Measurements from ENCODE around the gene MIER1.
A peak's percentile ranks its signal among the peaks of the same experiment; 100 is the strongest.

Gene MIER1

GRCh38 chr1:66985835-66986234 is 61.0 kb downstream of the MIER1 start:
- H3K4me1 ChIP-seq (ENCODE audit: control insufficient read depth, insufficient read depth, low read length, poor library complexity, severe bottlenecking), result no peaks in the 10 kb centered on the region
- no peak overlapping the region for H3K4me3 ChIP-seq (ENCODE audit: insufficient read depth, low read depth, low read length, poor library complexity, severe bottlenecking)
- H3K27me3 ChIP-seq (replicated peaks; ENCODE audit: control insufficient read depth, insufficient read depth, low read length, poor library complexity, severe bottlenecking), result no peaks in the 10 kb centered on the region
- DNase-seq, result no peak
- peaks cover 41% of the 10 kb centered on the region for H3K36me3 ChIP-seq (ENCODE audit: control insufficient read depth, insufficient read depth, low read length)
- no peaks in the 10 kb centered on the region for H3K9me3 ChIP-seq (ENCODE audit: control insufficient read depth, low read length)
- H3K27ac ChIP-seq (ENCODE audit: insufficient read depth, low read length, poor library complexity, severe bottlenecking), result no peak overlapping the region

- no peaks in the 10 kb centered on the region for H3K9me3 ChIP-seq (ENCODE audit: control insufficient read depth, low read length)
- no peak for DNase-seq
- H3K4me1 ChIP-seq (ENCODE audit: control insufficient read depth, insufficient read depth, low read length, poor library complexity, severe bottlenecking), result no peaks in the 10 kb centered on the region
- no peaks in the 10 kb centered on the region for H3K27me3 ChIP-seq (replicated peaks; ENCODE audit: control insufficient read depth, insufficient read depth, low read length, poor library complexity, severe bottlenecking)
- no peak overlapping the region for H3K4me3 ChIP-seq (ENCODE audit: insufficient read depth, low read depth, low read length, poor library complexity, severe bottlenecking)
- peaks cover 14% of the 10 kb centered on the region for H3K36me3 ChIP-seq (ENCODE audit: control insufficient read depth, insufficient read depth, low read length)
- no peak overlapping the region for H3K27ac ChIP-seq (ENCODE audit: insufficient read depth, low read length, poor library complexity, severe bottlenecking)
Observed at GRCh38 chr1:66993076-66993475, 68.3 kb downstream of the MIER1 start.

GRCh38 chr1:66996018-66996682 is 71.4 kb downstream of the MIER1 start:
- Histone ChIP-seq H3K4me1 (ENCODE audit: control insufficient read depth, insufficient read depth, low read length, poor library complexity, severe bottlenecking) (peaks cover 3% of the 10 kb centered on the region), H3K4me3 (ENCODE audit: insufficient read depth, low read depth, low read length, poor library complexity, severe bottlenecking) (no peak overlapping the region), H3K27me3 (replicated peaks; ENCODE audit: control insufficient read depth, insufficient read depth, low read length, poor library complexity, severe bottlenecking) (no peaks in the 10 kb centered on the region), H3K27ac (ENCODE audit: insufficient read depth, low read length, poor library complexity, severe bottlenecking) (no peak overlapping the region), H3K9me3 (ENCODE audit: control insufficient read depth, low read length) (no peaks in the 10 kb centered on the region), H3K36me3 (ENCODE audit: control insufficient read depth, insufficient read depth, low read length) (peaks cover 2% of the 10 kb centered on the region)
- peak in 2 of 3 donors; percentile 18 to 19 for DNase-seq

- Histone ChIP-seq H3K27ac (ENCODE audit: insufficient read depth, low read length, poor library complexity, severe bottlenecking) (no peak overlapping the region), H3K4me1 (ENCODE audit: control insufficient read depth, insufficient read depth, low read length, poor library complexity, severe bottlenecking) (peaks cover 3% of the 10 kb centered on the region), H3K9me3 (ENCODE audit: control insufficient read depth, low read length) (no peaks in the 10 kb centered on the region), H3K36me3 (ENCODE audit: control insufficient read depth, insufficient read depth, low read length) (peaks cover 2% of the 10 kb centered on the region), H3K4me3 (ENCODE audit: insufficient read depth, low read depth, low read length, poor library complexity, severe bottlenecking) (no peak overlapping the region), H3K27me3 (replicated peaks; ENCODE audit: control insufficient read depth, insufficient read depth, low read length, poor library complexity, severe bottlenecking) (no peaks in the 10 kb centered on the region)
- DNase-seq, result no peak
Observed at GRCh38 chr1:66998972-66999371, 74.2 kb downstream of the MIER1 start.

GRCh38 chr1:66999640-67000400 is 75.0 kb downstream of the MIER1 start:
- H3K36me3 ChIP-seq (ENCODE audit: control insufficient read depth, insufficient read depth, low read length), result no peaks in the 10 kb centered on the region
- peaks cover 3% of the 10 kb centered on the region for H3K4me1 ChIP-seq (ENCODE audit: control insufficient read depth, insufficient read depth, low read length, poor library complexity, severe bottlenecking)
- no peak for DNase-seq

GRCh38 chr1:67001682-67002425 is 77.1 kb downstream of the MIER1 start:
- Histone ChIP-seq H3K27me3 (replicated peaks; ENCODE audit: control insufficient read depth, insufficient read depth, low read length, poor library complexity, severe bottlenecking) (no peaks in the 10 kb centered on the region), H3K36me3 (ENCODE audit: control insufficient read depth, insufficient read depth, low read length) (no peaks in the 10 kb centered on the region), H3K4me1 (ENCODE audit: control insufficient read depth, insufficient read depth, low read length, poor library complexity, severe bottlenecking) (peaks cover 3% of the 10 kb centered on the region), H3K4me3 (ENCODE audit: insufficient read depth, low read depth, low read length, poor library complexity, severe bottlenecking) (no peak overlapping the region), H3K27ac (ENCODE audit: insufficient read depth, low read length, poor library complexity, severe bottlenecking) (no peak overlapping the region), H3K9me3 (ENCODE audit: control insufficient read depth, low read length) (no peaks in the 10 kb centered on the region)
- no peak for DNase-seq

More at GRCh38 chr1:66999640-67000400, 75.0 kb downstream of the MIER1 start:
- no peak overlapping the region for H3K27ac ChIP-seq (ENCODE audit: insufficient read depth, low read length, poor library complexity, severe bottlenecking)
- H3K4me3 ChIP-seq (ENCODE audit: insufficient read depth, low read depth, low read length, poor library complexity, severe bottlenecking), result no peak overlapping the region
- no peaks in the 10 kb centered on the region for H3K9me3 ChIP-seq (ENCODE audit: control insufficient read depth, low read length)
- H3K27me3 ChIP-seq (replicated peaks; ENCODE audit: control insufficient read depth, insufficient read depth, low read length, poor library complexity, severe bottlenecking), result no peaks in the 10 kb centered on the region

GRCh38 chr1:67004176-67004575 is 79.4 kb downstream of the MIER1 start:
- Histone ChIP-seq H3K9me3 (ENCODE audit: control insufficient read depth, low read length) (no peaks in the 10 kb centered on the region), H3K27ac (ENCODE audit: insufficient read depth, low read length, poor library complexity, severe bottlenecking) (no peak overlapping the region), H3K4me1 (ENCODE audit: control insufficient read depth, insufficient read depth, low read length, poor library complexity, severe bottlenecking) (no peaks in the 10 kb centered on the region), H3K27me3 (replicated peaks; ENCODE audit: control insufficient read depth, insufficient read depth, low read length, poor library complexity, severe bottlenecking) (no peaks in the 10 kb centered on the region), H3K36me3 (ENCODE audit: control insufficient read depth, insufficient read depth, low read length) (no peaks in the 10 kb centered on the region), H3K4me3 (ENCODE audit: insufficient read depth, low read depth, low read length, poor library complexity, severe bottlenecking) (no peak overlapping the region)
- no peak for DNase-seq

- Histone ChIP-seq H3K9me3 (ENCODE audit: control insufficient read depth, low read length) (no peaks in the 10 kb centered on the region), H3K27ac (ENCODE audit: insufficient read depth, low read length, poor library complexity, severe bottlenecking) (no peak overlapping the region), H3K4me1 (ENCODE audit: control insufficient read depth, insufficient read depth, low read length, poor library complexity, severe bottlenecking) (no peaks in the 10 kb centered on the region), H3K27me3 (replicated peaks; ENCODE audit: control insufficient read depth, insufficient read depth, low read length, poor library complexity, severe bottlenecking) (no peaks in the 10 kb centered on the region), H3K4me3 (ENCODE audit: insufficient read depth, low read depth, low read length, poor library complexity, severe bottlenecking) (no peak overlapping the region), H3K36me3 (ENCODE audit: control insufficient read depth, insufficient read depth, low read length) (no peaks in the 10 kb centered on the region)
- DNase-seq, result no peak
Observed at GRCh38 chr1:67005068-67005467, 80.3 kb downstream of the MIER1 start.

- no peaks in the 10 kb centered on the region for H3K36me3 ChIP-seq (ENCODE audit: control insufficient read depth, insufficient read depth, low read length)
Observed at GRCh38 chr1:67009792-67010191, 85.0 kb downstream of the MIER1 start.

GRCh38 chr1:67013573-67013972 is 88.8 kb downstream of the MIER1 start:
- H3K4me3 ChIP-seq (ENCODE audit: insufficient read depth, low read depth, low read length, poor library complexity, severe bottlenecking), result no peak overlapping the region
- peaks cover 4% of the 10 kb centered on the region for H3K36me3 ChIP-seq (ENCODE audit: control insufficient read depth, insufficient read depth, low read length)
- no peaks in the 10 kb centered on the region for H3K9me3 ChIP-seq (ENCODE audit: control insufficient read depth, low read length)
- no peaks in the 10 kb centered on the region for H3K27me3 ChIP-seq (replicated peaks; ENCODE audit: control insufficient read depth, insufficient read depth, low read length, poor library complexity, severe bottlenecking)
- H3K4me1 ChIP-seq (ENCODE audit: control insufficient read depth, insufficient read depth, low read length, poor library complexity, severe bottlenecking), result no peaks in the 10 kb centered on the region
- no peak for DNase-seq
- no peak overlapping the region for H3K27ac ChIP-seq (ENCODE audit: insufficient read depth, low read length, poor library complexity, severe bottlenecking)

More at GRCh38 chr1:67009792-67010191, 85.0 kb downstream of the MIER1 start:
- Histone ChIP-seq H3K9me3 (ENCODE audit: control insufficient read depth, low read length) (no peaks in the 10 kb centered on the region), H3K27ac (ENCODE audit: insufficient read depth, low read length, poor library complexity, severe bottlenecking) (no peak overlapping the region), H3K27me3 (replicated peaks; ENCODE audit: control insufficient read depth, insufficient read depth, low read length, poor library complexity, severe bottlenecking) (no peaks in the 10 kb centered on the region), H3K4me1 (ENCODE audit: control insufficient read depth, insufficient read depth, low read length, poor library complexity, severe bottlenecking) (no peaks in the 10 kb centered on the region), H3K4me3 (ENCODE audit: insufficient read depth, low read depth, low read length, poor library complexity, severe bottlenecking) (no peak overlapping the region)
- no peak for DNase-seq

Measured in effector memory CD4-positive, alpha-beta T cell (primary cell).